HG03520 (cell line): ENCODE measurements around the gene COPZ2.
"Not testable (repeated sequence)": the region's sequence is repeated elsewhere in the genome, so short reads cannot be mapped to it uniquely, and the experiment has no call there.

Experiments
- ATAC-seq: cut with Tn5 transposase; IDR thresholded peaks from one replicate; pipeline ENCODE4 v1.9.1; 2021; ENCODE audit warnings: mild to moderate bottlenecking, moderate library complexity; ENCODE audit not compliant: unreplicated experiment

COPZ2 gene

DNA sequence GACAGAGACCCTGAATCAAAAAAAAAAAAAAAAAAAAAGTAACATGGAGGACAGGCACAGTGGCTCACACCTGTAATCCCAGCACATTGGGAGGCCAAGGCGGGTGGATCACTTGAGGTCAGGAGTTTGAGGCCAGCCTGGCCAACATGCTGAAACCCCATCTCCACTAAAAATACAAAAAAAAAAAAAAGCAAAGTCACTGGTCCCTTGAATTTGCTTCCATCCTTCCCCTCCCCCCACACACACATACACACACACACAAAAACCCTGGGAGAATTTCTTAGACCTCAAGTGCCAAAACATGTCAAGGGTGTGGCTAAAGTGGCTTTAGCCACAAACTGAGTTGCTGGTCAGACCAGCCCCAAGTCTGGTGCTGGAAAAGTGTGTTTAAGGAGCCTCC, 49.2 kb downstream of the COPZ2 start:
- ATAC-seq: not testable (repeated sequence)

DNA sequence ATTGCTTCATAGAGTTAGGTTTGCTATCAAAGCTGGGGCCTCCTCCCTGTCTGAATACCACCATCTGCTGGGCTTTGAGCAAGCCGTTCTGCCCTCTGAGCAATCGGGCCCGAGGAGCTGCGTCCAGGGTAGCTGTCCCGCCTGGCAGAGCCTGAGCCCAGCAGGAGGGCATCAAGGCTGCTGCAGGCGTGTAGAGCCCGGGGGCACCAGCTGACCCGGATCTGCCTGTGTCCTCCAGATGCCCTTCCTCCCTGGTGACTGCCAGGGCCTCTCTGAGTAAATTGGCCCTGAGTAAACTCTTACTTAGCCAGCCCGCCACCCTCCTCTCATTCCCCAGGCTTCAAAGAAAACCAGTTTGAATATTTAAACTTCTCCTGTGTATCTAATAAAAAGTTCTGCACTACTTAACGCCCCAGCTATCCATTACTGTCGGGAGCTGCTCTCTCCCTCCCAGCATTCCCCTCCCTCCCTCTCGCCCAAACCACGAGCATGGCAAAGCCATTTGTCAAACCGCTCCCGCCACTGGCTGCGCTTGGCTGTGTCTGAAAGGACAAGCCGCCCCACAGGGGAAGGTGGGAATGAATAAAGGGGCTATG, 50.3 kb downstream of the COPZ2 start:
- ATAC-seq: no peak

DNA sequence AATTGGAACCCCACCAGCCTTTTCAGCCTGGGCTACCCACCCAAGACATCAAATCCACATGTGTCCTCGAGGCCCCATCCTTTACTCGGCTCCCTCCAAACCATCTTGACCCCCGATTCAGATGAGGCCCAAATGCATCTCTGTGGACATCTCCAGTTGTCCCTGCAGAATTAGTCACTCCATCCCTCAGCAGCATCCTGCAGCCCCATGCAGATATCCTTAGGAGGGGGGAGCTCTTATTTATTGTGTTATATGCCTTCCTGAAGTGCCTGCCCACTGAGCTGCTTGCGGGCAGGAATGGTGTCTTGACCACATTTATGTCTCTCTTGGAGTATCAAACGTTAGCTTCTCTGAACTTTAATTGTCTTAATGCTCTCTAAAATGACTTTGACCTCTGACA, 51.1 kb downstream of the COPZ2 start:
- no peak for ATAC-seq

DNA sequence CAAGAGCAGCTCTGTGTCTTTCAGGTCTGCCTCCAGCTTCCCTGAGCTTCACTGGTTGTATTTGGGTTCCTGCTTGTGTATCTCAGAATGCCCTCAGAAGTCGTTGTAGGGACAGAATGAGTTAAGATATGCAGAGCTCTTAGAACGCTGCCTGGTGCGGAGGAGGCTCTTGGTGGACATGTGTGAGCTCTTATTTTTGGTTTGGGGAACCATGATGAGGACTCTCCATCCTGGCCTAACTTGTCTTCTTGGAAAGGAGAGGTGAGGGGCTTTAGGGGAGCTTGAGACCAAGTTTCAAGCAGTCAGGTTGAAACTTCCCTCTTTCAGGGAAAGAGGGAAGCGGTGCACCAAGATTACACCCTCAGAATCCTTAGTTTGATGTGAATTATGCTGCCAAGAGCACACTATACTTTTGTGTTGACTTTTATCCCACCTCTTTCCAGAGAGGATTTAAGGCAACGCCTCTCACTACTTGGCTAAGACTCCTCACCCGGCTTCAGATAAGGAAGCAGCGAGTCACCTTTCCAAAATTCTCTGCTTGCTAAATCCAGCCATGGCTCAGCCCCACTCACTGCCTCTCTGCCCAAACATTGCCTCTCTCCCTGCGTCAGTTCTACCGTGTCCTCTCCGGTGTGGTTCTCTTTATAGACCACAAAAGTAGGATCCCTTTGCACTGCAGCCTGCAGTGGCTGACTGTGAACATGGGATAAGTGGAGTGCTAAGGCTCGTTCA, 53.9 kb downstream of the COPZ2 start:
- ATAC-seq: no peak

DNA sequence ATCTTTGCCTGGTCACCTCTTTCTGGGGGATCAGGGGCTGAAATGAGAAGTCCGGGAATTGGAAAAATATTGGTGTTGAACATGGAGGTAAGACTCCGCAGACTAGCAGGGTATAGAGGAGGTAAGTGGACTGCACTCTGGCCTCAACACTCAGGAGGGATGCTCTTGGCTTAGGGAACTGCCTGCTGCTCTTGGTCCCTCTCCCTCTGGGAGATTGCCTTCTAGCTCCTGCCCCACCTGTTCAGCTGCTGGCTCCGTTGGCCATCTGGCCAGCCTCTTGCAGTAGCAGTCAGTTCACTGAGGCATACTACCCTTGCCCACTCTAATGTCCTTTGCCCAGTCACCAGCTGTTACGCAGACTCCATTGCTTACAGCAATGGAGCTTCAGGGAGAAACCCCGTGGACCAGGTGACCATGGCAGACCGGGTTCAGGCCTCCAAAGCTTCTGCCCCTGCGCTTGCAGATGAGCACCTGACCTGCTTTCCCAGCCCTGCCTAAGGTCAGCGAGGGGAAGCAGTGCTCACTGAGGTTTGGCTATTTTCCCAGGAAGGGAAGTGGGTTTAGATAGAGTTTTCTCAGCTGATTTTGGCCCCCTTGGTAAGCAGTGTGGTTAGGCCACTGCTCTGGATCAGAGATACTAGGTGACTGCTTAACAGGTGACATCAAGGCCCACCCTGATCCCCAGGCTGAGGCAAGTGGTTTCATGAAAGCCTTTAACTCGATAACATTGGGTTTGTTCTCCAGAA, 54.8 kb downstream of the COPZ2 start:
- no peak for ATAC-seq

DNA sequence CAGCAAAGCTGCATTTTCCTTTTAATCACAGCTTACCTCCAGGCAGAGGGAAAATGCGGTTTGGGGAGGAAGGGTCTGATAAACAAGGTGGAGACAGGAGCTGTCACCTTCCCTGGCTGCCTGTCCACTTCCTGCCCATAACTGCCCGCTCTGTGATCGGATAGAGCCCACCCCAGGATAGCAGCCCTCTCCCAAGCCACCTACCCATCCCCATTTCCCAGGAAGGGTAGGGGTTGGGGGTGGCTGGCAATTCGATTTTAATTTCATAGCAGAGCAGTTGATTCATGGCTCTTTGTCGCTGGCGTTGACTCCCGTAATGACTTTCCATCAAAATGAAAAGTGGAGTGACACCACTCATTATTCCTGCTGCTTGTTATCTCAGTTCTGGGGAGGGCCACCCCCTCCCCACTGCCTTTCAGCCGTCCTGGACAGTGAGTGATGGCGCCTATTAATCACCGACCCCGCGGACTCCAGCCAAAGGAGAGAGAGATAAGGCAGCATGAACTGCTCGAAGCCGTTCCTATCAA, 55.4 kb downstream of the COPZ2 start:
- ATAC-seq: no peak

DNA sequence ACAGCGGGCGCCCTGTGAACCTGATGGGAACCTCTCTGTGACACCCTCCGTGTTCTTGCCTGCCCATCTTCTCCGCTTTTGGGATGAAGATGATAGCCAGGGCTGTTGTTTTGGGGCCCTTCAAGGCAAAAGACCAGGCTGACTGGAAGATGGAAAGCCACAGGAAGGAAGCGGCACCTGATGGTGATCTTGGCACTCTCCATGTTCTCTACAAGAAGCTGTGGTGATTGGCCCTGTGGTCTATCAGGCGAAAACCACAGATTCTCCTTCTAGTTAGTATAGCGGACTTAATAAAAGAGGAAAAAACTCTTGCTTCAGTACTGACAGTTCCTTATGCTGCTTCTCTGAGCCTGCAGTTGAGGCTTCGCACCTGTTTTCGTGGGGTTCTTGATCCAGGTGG, 56.1 kb downstream of the COPZ2 start:
- no peak for ATAC-seq

DNA sequence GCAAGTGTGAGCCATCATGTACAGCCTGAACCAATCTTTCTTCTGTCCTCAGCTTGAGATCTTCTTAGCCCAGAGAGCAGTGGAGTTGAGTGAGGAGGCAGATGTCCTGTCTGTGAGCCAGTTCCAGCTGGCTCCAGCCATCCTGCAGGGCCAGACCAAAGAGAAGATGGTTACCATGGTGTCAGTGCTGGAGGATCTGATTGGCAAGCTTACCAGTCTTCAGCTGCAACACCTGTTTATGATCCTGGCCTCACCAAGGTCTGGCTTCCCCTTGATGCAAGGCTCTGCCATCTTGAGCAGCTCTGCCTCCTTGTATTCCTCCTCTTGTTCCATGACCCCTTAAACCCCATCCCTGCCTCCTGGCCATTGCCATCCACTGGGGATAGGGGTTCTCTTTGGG, 57.1 kb downstream of the COPZ2 start:
- ATAC-seq: no peak

DNA sequence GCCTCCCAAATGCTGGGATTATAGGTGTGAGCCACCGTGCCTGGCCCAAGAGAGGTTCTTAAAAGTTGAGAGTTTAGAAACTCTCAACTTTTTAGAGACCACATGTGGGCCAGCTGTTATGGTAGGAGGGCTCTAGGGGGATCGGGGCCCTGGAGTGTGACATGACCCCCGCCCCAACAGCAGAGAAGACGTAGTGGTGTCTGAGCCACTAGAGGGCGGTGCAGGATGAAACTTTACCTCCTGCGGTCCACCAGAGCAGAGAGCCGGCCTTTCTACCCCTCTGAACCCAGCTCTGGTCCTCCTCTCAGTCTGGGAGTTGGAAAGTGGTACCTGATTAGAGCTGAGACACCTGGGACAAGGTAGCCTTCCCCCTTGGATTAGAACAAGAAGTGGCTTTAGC, 59.3 kb downstream of the COPZ2 start:
- no peak for ATAC-seq
